HepG2 (cell line): ENCODE results near the gene SFXN5. TPM values are rescaled to one million over a fixed set of nuclear protein-coding genes. Genes with fewer than 3 reads are reported as not detected.

Experiments used
- ATAC-seq: fragments of 200-7000 bp; cut with Tn5 transposase; 3 replicates; pipeline ENCODE4 v1.9.1; 2020; ENCODE audit warnings: mild to moderate bottlenecking, moderate library complexity
- BruUV-seq: library from RNA; stranded (reverse); fragments of 400-500 nt; replicated peaks from 2 replicates; lab custom pipeline; 2021; lab: Mats Ljungman, UMichigan
- CTCF ChIA-PET: fragments of 300-600 bp; formaldehyde crosslinking; extraction: SDS; loops from one replicate; lab custom pipeline; 2021; ENCODE audit warnings: low total read pairs, inconsistent platforms, low intra/inter-chr PET ratio; lab: Yijun Ruan, JAX
- POLR2A ChIA-PET: fragments of 350-600 bp; sonication (Branson Sonifier 250); formaldehyde crosslinking; loops from one replicate; lab custom pipeline; 2020; ENCODE audit warnings: antibody characterized with exemption, inconsistent platforms; lab: Yijun Ruan, JAX
- DNase-seq: peaks from one replicate; pipeline ENCODE4 v3.0.0-alpha.2; 2015; ENCODE audit warnings: low spot score
- FAIRE-seq: peaks from 3 replicates; lab custom pipeline; 2011; peaks lifted over from hg19 to GRCh38; lab: Jason Lieb, UNC
- H2AFZ ChIP-seq: one replicate; pipeline ENCODE4 v1.6.1; 2011; ENCODE audit warnings: low read length, inconsistent platforms
- H3K27ac ChIP-seq: fragments of 300-600 bp; 3 replicates; pipeline ENCODE4 v1.8.0; 2011; ENCODE audit warnings: mixed run types, mild to moderate bottlenecking, mixed read lengths, low read length, inconsistent platforms; ENCODE audit not compliant: insufficient read depth; ENCODE audit errors: extremely low read length
- H3K27me3 ChIP-seq, 2 experiments: fragments of 200-600 bp in 1 of 2; 2 replicates in 1 of 2; 3 replicates in 1 of 2; pipeline versions ENCODE4 v1.6.0 to v1.8.0; 2011; ENCODE audit warnings: low read length in 2 of 2, mild to moderate bottlenecking in 2 of 2, moderate library complexity in 2 of 2, inconsistent platforms in 1 of 2; ENCODE audit not compliant: insufficient read depth in 2 of 2, control insufficient read depth in 1 of 2
- H3K36me3 ChIP-seq, 2 experiments: fragments of 200-600 bp in 1 of 2; replicated peaks in 1 of 2; 2 replicates in 1 of 2; 3 replicates in 1 of 2; pipeline versions ENCODE4 v1.5.1 to v1.8.0; 2011; ENCODE audit warnings: low read length in 2 of 2, inconsistent platforms in 1 of 2; ENCODE audit not compliant: insufficient read depth in 2 of 2, control insufficient read depth in 1 of 2
- H3K4me1 ChIP-seq: 2 replicates; pipeline ENCODE4 v1.5.1; 2012; ENCODE audit warnings: low read length, inconsistent platforms; ENCODE audit not compliant: insufficient read depth
- H3K4me2 ChIP-seq: 2 replicates; pipeline ENCODE4 v1.6.0; 2011; ENCODE audit warnings: low read depth, low read length, inconsistent platforms
- H3K4me3 ChIP-seq, 3 experiments: fragments of 200-600 bp in 1 of 3; sonication (generic), shearing (Covaris generic) in 1 of 3; replicated peaks in 1 of 3; 2 replicates each; pipeline ENCODE4 v1.5.1; 2011 to 2016; ENCODE audit warnings: low read length in 3 of 3, inconsistent platforms in 2 of 3, low read depth in 2 of 3, mild to moderate bottlenecking in 2 of 3, control low read depth in 1 of 3, mixed read lengths in 1 of 3; ENCODE audit not compliant: insufficient read depth in 1 of 3
- H3K79me2 ChIP-seq: one replicate; pipeline ENCODE4 v1.6.1; 2011; ENCODE audit warnings: low read length, inconsistent platforms; ENCODE audit not compliant: insufficient read depth
- H3K9ac ChIP-seq: 2 replicates; pipeline ENCODE4 v1.6.0; 2011; ENCODE audit warnings: mild to moderate bottlenecking, low read depth, low read length, inconsistent platforms; ENCODE audit not compliant: insufficient read depth
- H3K9me3 ChIP-seq: 2 replicates; pipeline ENCODE4 v1.5.1; 2012; ENCODE audit warnings: mild to moderate bottlenecking, low read length
- H4K20me1 ChIP-seq: 2 replicates; pipeline ENCODE4 v1.6.0; 2011; ENCODE audit warnings: inconsistent platforms, mild to moderate bottlenecking, low read length, moderate library complexity; ENCODE audit not compliant: insufficient read depth
- CCAR2 ChIP-seq: fragments of 200-400 bp; formaldehyde crosslinking; optimal IDR thresholded peaks from 2 replicates; pipeline ENCODE3; 2018; ENCODE audit warnings: low read depth, mild to moderate bottlenecking, low read length, moderate library complexity
- KAT8 ChIP-seq: IDR thresholded peaks from 2 replicates; pipeline ENCODE4 v1.6.1; 2016; ENCODE audit warnings: missing genetic modification reagents, missing compliant biosample characterization
- NFE2L2 ChIP-seq: fragments of 150-350 bp; IDR thresholded peaks from 2 replicates; pipeline ENCODE4 v1.6.1; 2014; ENCODE audit warnings: low read length
- NR2F2 ChIP-seq: IDR thresholded peaks from 2 replicates; pipeline ENCODE4 v1.6.1; 2012; ENCODE audit warnings: low read depth, inconsistent platforms, borderline replicate concordance
- ZNF20 ChIP-seq: sonication (generic); formaldehyde crosslinking; IDR thresholded peaks from 2 replicates; pipeline ENCODE4 v1.4.0; 2020; ENCODE audit warnings: mild to moderate bottlenecking, moderate library complexity, missing genetic modification reagents
- ZNF777 ChIP-seq: sonication (generic); formaldehyde crosslinking; IDR thresholded peaks from 2 replicates; pipeline ENCODE4 v1.4.0; 2020; ENCODE audit warnings: missing genetic modification reagents
- ZSCAN25 ChIP-seq: sonication (generic); formaldehyde crosslinking; IDR thresholded peaks from 2 replicates; pipeline ENCODE4 v1.8.0; 2022; ENCODE audit warnings: mild to moderate bottlenecking, missing genetic modification reagents
- WGBS: methylation state at CpG from one replicate; pipeline ENCODE4 v1.1.6; 2017; ENCODE audit warnings: low lambda C conversion rate; 5-methylcytosine and 5-hydroxymethylcytosine counted together
- in situ Hi-C: cut with HindIII; loops from 2 replicates; pipeline ENCODE4 v1.10.0; 2017; ENCODE audit warnings: low pct_unique_long_range_greater_than_20kb; ENCODE audit not compliant: extremely low pct_ligation_motif_present
- intact Hi-C: fragments of 100-400 bp; cut with micrococcal nuclease; formaldehyde crosslinking; loops from one replicate; pipeline ENCODE4 v1.10.0; 2022; ENCODE audit not compliant: unreplicated experiment
- polyA plus RNA-seq, 8 experiments: library from polyadenylated mRNA; depleted of rRNA in 3 of 8; stranded (reverse) in 7 of 8; unstranded in 1 of 8; fragments of >200 nt; fragmentation: Illumina TruSeq in 4 of 8; extraction: Trizol in 4 of 8; gene quantifications; 2 replicates each; pipeline versions ENCODE4 v1.2.1 to v1.2.3, GENCODE V29; 2011 to 2016; ENCODE audit warnings: low read depth in 4 of 8, missing spikeins in 1 of 8, mixed read lengths in 1 of 8; ENCODE audit not compliant: insufficient read depth in 1 of 8
- total RNA-seq, 5 experiments: library from RNA; depleted of rRNA; stranded (reverse); fragments of >200 nt; fragmentation: Illumina TruSeq; extraction: Trizol; gene quantifications; 2 replicates each; pipeline ENCODE4 v1.2.3, GENCODE V29; 2016; ENCODE audit warnings: low read depth in 1 of 5
- TF ChIP-seq, protein P1 (sequence below): sonication (generic); formaldehyde crosslinking; IDR thresholded peaks from 2 replicates; pipeline ENCODE4 v1.4.0; 2020; ENCODE audit warnings: mild to moderate bottlenecking, missing genetic modification reagents
- TF ChIP-seq, protein P2 (sequence below): sonication (generic); formaldehyde crosslinking; IDR thresholded peaks from 2 replicates; pipeline ENCODE4 v1.4.0; 2020; ENCODE audit warnings: missing genetic modification reagents, borderline replicate concordance
- TF ChIP-seq, protein P3 (sequence below): conservative IDR thresholded peaks from 2 replicates; pipeline ENCODE4 v1.6.1; 2018; ENCODE audit warnings: missing genetic modification reagents
- TF ChIP-seq, protein P4 (sequence below): sonication (generic); formaldehyde crosslinking; IDR thresholded peaks from 2 replicates; pipeline ENCODE4 v1.5.1; 2020; ENCODE audit warnings: missing genetic modification reagents, mild to moderate bottlenecking, borderline replicate concordance
- TF ChIP-seq, protein P5 (sequence below): sonication (generic); formaldehyde crosslinking; IDR thresholded peaks from 2 replicates; pipeline ENCODE4 v1.8.0; 2022; ENCODE audit warnings: mild to moderate bottlenecking, missing genetic modification reagents, moderate library complexity

The SFXN5 gene
- total and polyA plus RNA-seq, 2 of the 13 experiments (the other 11 are each of a cell fraction or from before 2014, with no cell fraction given): 34.9 to 37.4 TPM

DNA sequence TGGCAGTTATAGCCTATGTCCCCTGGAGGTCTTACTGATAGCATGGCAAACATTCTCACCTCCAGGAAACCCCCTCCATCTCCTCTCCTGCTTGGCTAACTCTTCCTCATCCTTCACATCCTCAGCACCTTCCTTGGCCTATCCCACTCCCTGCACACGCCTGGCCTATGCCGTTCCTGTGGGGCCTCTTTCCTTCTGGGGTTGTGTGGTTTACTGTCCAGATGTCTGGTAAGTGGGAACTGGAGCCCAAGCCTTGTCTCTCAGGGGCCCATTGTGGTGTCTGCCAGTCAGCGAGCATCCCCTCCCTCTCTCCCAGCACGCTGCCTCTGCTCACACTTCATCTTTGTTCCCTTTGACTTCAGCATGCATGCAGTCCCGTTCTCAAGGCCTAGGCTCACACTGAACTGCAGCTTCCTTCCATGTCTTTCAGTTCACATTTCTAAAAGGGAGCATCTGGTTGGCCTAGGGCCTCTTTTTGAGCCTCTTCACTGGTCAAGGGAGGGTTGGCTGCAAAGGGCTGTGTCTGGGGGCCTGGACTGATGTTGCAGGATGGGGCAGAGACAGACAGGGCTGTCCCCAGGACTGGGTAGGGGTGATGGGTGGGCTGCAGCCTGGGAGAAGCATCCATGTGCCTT, 171.2 kb downstream of the SFXN5 start:
- no peaks in the 10 kb centered on the region for H3K36me3 ChIP-seq
- no peak overlapping the region for H3K4me2 ChIP-seq
- no peak for DNase-seq
- TF ChIP-seq, protein P1, sequence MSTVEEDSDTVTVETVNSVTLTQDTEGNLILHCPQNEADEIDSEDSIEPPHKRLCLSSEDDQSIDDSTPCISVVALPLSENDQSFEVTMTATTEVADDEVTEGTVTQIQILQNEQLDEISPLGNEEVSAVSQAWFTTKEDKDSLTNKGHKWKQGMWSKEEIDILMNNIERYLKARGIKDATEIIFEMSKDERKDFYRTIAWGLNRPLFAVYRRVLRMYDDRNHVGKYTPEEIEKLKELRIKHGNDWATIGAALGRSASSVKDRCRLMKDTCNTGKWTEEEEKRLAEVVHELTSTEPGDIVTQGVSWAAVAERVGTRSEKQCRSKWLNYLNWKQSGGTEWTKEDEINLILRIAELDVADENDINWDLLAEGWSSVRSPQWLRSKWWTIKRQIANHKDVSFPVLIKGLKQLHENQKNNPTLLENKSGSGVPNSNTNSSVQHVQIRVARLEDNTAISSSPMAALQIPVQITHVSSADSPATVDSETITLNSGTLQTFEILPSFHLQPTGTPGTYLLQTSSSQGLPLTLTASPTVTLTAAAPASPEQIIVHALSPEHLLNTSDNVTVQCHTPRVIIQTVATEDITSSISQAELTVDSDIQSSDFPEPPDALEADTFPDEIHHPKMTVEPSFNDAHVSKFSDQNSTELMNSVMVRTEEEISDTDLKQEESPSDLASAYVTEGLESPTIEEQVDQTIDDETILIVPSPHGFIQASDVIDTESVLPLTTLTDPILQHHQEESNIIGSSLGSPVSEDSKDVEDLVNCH (CRISPR knock-in tag): no peak
- TF ChIP-seq ZNF20 (CRISPR knock-in tag): no peak
- TF ChIP-seq, protein P2, sequence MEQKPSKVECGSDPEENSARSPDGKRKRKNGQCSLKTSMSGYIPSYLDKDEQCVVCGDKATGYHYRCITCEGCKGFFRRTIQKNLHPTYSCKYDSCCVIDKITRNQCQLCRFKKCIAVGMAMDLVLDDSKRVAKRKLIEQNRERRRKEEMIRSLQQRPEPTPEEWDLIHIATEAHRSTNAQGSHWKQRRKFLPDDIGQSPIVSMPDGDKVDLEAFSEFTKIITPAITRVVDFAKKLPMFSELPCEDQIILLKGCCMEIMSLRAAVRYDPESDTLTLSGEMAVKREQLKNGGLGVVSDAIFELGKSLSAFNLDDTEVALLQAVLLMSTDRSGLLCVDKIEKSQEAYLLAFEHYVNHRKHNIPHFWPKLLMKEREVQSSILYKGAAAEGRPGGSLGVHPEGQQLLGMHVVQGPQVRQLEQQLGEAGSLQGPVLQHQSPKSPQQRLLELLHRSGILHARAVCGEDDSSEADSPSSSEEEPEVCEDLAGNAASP (CRISPR knock-in tag): no peak
- TF ChIP-seq KAT8 (CRISPR knock-in tag): no peak
- TF ChIP-seq, protein P3, sequence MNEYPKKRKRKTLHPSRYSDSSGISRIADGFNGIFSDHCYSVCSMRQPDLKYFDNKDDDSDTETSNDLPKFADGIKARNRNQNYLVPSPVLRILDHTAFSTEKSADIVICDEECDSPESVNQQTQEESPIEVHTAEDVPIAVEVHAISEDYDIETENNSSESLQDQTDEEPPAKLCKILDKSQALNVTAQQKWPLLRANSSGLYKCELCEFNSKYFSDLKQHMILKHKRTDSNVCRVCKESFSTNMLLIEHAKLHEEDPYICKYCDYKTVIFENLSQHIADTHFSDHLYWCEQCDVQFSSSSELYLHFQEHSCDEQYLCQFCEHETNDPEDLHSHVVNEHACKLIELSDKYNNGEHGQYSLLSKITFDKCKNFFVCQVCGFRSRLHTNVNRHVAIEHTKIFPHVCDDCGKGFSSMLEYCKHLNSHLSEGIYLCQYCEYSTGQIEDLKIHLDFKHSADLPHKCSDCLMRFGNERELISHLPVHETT (CRISPR knock-in tag): no peak
- no peak for TF ChIP-seq ZNF777 (CRISPR knock-in tag)
- TF ChIP-seq, protein P4, sequence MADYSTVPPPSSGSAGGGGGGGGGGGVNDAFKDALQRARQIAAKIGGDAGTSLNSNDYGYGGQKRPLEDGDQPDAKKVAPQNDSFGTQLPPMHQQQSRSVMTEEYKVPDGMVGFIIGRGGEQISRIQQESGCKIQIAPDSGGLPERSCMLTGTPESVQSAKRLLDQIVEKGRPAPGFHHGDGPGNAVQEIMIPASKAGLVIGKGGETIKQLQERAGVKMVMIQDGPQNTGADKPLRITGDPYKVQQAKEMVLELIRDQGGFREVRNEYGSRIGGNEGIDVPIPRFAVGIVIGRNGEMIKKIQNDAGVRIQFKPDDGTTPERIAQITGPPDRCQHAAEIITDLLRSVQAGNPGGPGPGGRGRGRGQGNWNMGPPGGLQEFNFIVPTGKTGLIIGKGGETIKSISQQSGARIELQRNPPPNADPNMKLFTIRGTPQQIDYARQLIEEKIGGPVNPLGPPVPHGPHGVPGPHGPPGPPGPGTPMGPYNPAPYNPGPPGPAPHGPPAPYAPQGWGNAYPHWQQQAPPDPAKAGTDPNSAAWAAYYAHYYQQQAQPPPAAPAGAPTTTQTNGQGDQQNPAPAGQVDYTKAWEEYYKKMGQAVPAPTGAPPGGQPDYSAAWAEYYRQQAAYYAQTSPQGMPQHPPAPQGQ (CRISPR knock-in tag): no peak
- TF ChIP-seq NR2F2: no peak
- TF ChIP-seq, protein P5, sequence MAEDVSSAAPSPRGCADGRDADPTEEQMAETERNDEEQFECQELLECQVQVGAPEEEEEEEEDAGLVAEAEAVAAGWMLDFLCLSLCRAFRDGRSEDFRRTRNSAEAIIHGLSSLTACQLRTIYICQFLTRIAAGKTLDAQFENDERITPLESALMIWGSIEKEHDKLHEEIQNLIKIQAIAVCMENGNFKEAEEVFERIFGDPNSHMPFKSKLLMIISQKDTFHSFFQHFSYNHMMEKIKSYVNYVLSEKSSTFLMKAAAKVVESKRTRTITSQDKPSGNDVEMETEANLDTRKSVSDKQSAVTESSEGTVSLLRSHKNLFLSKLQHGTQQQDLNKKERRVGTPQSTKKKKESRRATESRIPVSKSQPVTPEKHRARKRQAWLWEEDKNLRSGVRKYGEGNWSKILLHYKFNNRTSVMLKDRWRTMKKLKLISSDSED (CRISPR knock-in tag): no peak
- no peak for TF ChIP-seq ZSCAN25
- no peak for TF ChIP-seq NFE2L2
- no peak for TF ChIP-seq CCAR2
- H3K79me2 ChIP-seq: no peaks in the 10 kb centered on the region
- no peak for ATAC-seq
- no peaks in the 10 kb centered on the region for H3K9me3 ChIP-seq
- H3K9ac ChIP-seq: no peak overlapping the region
- POLR2A ChIA-PET: no interaction called here
- H3K4me1 ChIP-seq: peaks cover 8% of the 10 kb centered on the region
- peaks cover 12 to 69% of the 10 kb centered on the region in 2 experiments for H3K27me3 ChIP-seq
- 28% methylated on average over 5 of the region's 5 CpGs for whole genome bisulfite sequencing
- H2AFZ ChIP-seq: no peak overlapping the region
- no peak for FAIRE-seq
- no peak overlapping the region for H3K4me3 ChIP-seq
- no peaks in the 10 kb centered on the region for H4K20me1 ChIP-seq
- no peak overlapping the region for H3K27ac ChIP-seq
- in situ Hi-C loops (no loop called here), intact Hi-C loops (no loop called here)
- no TSS peak for BruUV-seq
- CTCF ChIA-PET: no interaction called here
